ENCODE measurements around the gene FRMPD4. TPM values are rescaled to one million over a fixed set of nuclear protein-coding genes. Genes with fewer than 3 reads are reported as not detected.

The FRMPD4 gene
- 0.07 TPM in 1 of 2 replicates, not detected in the other for total RNA-seq
- long read RNA-seq, result 0 reads

DNA sequence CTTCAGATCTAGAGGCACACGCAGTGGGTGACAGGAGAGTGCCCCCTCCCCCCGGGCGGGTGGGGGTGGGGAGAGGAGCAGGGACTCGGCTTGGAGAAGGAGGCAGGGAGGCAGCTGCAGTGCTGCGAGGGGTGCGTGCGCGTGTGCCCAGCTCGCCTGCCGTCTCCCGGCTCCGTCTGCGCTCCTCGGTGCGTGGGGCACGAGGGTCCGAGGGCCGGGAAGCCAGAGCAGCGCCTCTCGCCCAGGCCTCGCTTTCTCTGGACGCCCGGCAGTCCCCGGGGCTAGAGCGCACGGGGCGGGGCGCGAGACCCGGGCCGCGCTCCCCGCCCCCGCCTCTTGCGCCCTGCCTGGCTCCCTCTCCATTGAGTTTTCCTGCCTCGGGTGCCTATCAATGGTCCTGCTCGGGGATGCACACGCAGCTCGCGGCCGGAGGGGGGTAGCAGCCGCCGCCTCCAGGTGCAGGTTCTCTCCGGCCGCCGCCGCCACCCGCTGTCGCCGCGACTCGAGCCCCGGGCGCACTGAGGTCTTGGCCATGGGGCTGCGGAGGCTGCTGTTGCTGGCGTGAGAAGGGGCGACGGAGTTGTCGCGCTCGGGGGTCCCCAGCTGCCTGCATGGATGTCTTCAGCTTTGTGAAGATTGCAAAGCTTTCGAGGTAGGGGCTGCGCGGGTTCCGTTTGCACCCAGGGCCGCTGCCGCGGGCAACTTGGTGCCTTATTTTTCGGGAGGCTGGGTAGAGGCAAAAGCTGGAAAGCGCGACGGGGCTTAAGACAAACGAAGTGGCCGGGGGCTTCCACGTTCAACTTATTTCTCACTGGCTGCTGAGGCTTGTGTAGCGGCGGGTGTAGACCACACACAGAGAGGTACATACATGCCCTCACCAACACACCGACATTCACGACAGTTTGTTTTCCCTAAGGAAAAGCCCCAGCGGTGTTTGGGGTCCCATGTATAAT, at the start of gene FRMPD4:
TSS of gene FRMPD4 (plus strand) at position 113 of the 953 bp plus-strand sequence. CDS start at position 612, 499 bp downstream.
- Mint-ChIP-seq H3K27ac (ENCODE audit: unreplicated experiment) (no peak within 1 kb of the TSS), H3K27me3 (ENCODE audit: low read depth) (peaks cover 70% of the 10 kb centered on the region), H3K4me3 (peak within 1 kb of the TSS; percentile 80), H3K9me3 (no peaks in the 10 kb centered on the region), H3K4me1 (peaks cover 8% of the 10 kb centered on the region), H3K36me3 (ENCODE audit: low read depth) (peaks cover 2% of the 10 kb centered on the region)
- peak; percentile 9 for DNase-seq (ENCODE audit: low read depth, low spot score)
- peak; percentile 25 for TF ChIP-seq CTCF (conservative IDR thresholded peaks at IDR 0.05)

GRCh38 chrX:12089740-12090139, 48.5 kb upstream of the FRMPD4 start:
- DNase-seq (ENCODE audit: low read depth, low spot score), result no peak
- H3K4me3 Mint-ChIP-seq, result no peak overlapping the region
- no peak for TF ChIP-seq CTCF (conservative IDR thresholded peaks at IDR 0.05)

DNA sequence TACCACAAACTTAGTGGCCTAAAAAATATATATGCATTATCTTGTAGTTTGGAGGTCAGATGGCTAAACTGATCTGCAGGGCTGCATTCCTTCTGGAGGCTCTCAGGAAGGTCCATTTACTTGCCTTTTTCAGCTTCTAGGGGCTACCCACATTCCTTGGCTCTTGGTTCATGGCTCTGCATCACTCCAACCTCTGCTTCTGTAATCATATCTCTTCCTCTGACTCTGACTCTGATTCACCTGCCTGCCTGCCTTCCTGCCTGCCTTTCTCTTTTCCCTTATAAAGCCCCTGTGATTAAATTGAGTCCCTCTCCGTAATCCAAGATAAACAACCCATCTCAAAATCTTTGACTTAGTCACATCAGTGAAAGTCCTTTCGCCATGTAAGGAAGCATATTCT, 25.0 kb upstream of the FRMPD4 start:
- no peaks in the 10 kb centered on the region for H3K4me1 Mint-ChIP-seq
- peaks cover 5% of the 10 kb centered on the region for H3K27me3 Mint-ChIP-seq (ENCODE audit: low read depth)
- H3K4me3 Mint-ChIP-seq, result no peak overlapping the region
- DNase-seq (ENCODE audit: low read depth, low spot score), result no peak
- peaks cover 2% of the 10 kb centered on the region for H3K9me3 Mint-ChIP-seq
- no peak overlapping the region for H3K27ac Mint-ChIP-seq (ENCODE audit: unreplicated experiment)
- TF ChIP-seq CTCF (conservative IDR thresholded peaks at IDR 0.05), result no peak
- H3K36me3 Mint-ChIP-seq (ENCODE audit: low read depth), result no peaks in the 10 kb centered on the region

More at GRCh38 chrX:12089740-12090139, 48.5 kb upstream of the FRMPD4 start:
- no peak overlapping the region for H3K27ac Mint-ChIP-seq (ENCODE audit: unreplicated experiment)
- H3K27me3 Mint-ChIP-seq (ENCODE audit: low read depth), result no peaks in the 10 kb centered on the region
- no peaks in the 10 kb centered on the region for H3K36me3 Mint-ChIP-seq (ENCODE audit: low read depth)
- no peaks in the 10 kb centered on the region for H3K4me1 Mint-ChIP-seq
- H3K9me3 Mint-ChIP-seq, result peaks cover 10% of the 10 kb centered on the region

GRCh38 chrX:12115377-12115776, 22.9 kb upstream of the FRMPD4 start:
- peak; percentile 50 for TF ChIP-seq CTCF (conservative IDR thresholded peaks at IDR 0.05)
- Mint-ChIP-seq H3K27ac (ENCODE audit: unreplicated experiment) (no peak overlapping the region), H3K4me3 (no peak overlapping the region), H3K27me3 (ENCODE audit: low read depth) (peaks cover 11% of the 10 kb centered on the region), H3K36me3 (ENCODE audit: low read depth) (no peaks in the 10 kb centered on the region), H3K9me3 (peaks cover 2% of the 10 kb centered on the region), H3K4me1 (no peaks in the 10 kb centered on the region)
- peak; percentile 3 for DNase-seq (ENCODE audit: low read depth, low spot score)

DNA sequence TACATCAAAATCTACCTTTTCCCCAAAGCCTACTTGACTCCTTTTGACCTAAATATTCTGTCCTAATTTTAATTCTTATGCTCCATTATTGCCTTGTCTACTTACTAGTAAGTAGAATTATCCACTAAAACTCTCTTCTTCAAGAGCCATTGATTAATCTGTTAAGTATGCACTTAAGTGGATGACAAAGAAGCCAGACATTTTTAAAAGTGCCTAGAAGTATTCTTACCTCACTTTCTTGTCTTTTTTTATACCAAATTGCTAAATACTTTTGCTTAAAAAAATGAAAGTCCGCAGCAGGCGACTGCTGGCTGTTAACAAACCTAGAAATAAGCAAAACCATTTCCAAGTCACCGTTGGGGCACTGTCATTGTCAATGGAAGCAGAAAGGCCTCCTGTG, 20.1 kb upstream of the FRMPD4 start:
- peaks cover 2% of the 10 kb centered on the region for H3K9me3 Mint-ChIP-seq
- no peak for TF ChIP-seq CTCF (conservative IDR thresholded peaks at IDR 0.05)
- no peak overlapping the region for H3K4me3 Mint-ChIP-seq
- no peaks in the 10 kb centered on the region for H3K36me3 Mint-ChIP-seq (ENCODE audit: low read depth)
- peaks cover 11% of the 10 kb centered on the region for H3K27me3 Mint-ChIP-seq (ENCODE audit: low read depth)
- DNase-seq (ENCODE audit: low read depth, low spot score), result no peak
- no peaks in the 10 kb centered on the region for H3K4me1 Mint-ChIP-seq
- H3K27ac Mint-ChIP-seq (ENCODE audit: unreplicated experiment), result no peak overlapping the region
